ENCODE data around the gene AOPEP. TPM values are rescaled to one million over a fixed set of nuclear protein-coding genes. Genes with fewer than 3 reads are reported as not detected.

AOPEP gene
- total RNA-seq, 2 donors from 2014 or later = 81.5 to 224 TPM

- Histone ChIP-seq H3K27me3 (no peaks in the 10 kb centered on the region), H3K9me3 (no peaks in the 10 kb centered on the region), H3K4me1 (no peaks in the 10 kb centered on the region), H3K4me3 (no peak overlapping the region), H3K36me3 (replicated peaks in 1 of 2; ENCODE audit: insufficient read depth in 1 of 2, low read depth in 2 of 2) (no peaks in the 10 kb centered on the region), H3K27ac (no peak overlapping the region)
- intact Hi-C loops (cut with DNase I) = no loop called here
- DNase-seq (no peak), ATAC-seq (no peak)
- 89 to 91% methylated on average over 3 of the region's 3 CpGs for WGBS, 2 donors
- no peak for TF ChIP-seq POLR2A (IDR thresholded peaks at IDR 0.05)
- TF ChIP-seq CTCF (IDR thresholded peaks at IDR 0.05) = no peak
Observed at GRCh38 chr9:94772144-94772543, 45.6 kb downstream of the AOPEP start.

GRCh38 chr9:94772639-94773303 lies 46.3 kb downstream of the AOPEP start:
- H3K9me3 ChIP-seq = no peaks in the 10 kb centered on the region
- 78 to 80% methylated on average over 4 of the region's 4 CpGs for WGBS, 2 donors
- no peak for DNase-seq
- no peak overlapping the region for H3K27ac ChIP-seq
- no peaks in the 10 kb centered on the region for H3K36me3 ChIP-seq (replicated peaks in 1 of 2; ENCODE audit: insufficient read depth in 1 of 2, low read depth in 2 of 2)
- H3K27me3 ChIP-seq = no peaks in the 10 kb centered on the region
- no peak for ATAC-seq
- no peaks in the 10 kb centered on the region for H3K4me1 ChIP-seq
- intact Hi-C loops (cut with DNase I) = no loop called here
- H3K4me3 ChIP-seq = no peak overlapping the region
- no peak for TF ChIP-seq CTCF (IDR thresholded peaks at IDR 0.05)
- TF ChIP-seq POLR2A (IDR thresholded peaks at IDR 0.05) = no peak

GRCh38 chr9:94773655-94774054 lies 47.2 kb downstream of the AOPEP start:
- H3K36me3 ChIP-seq (replicated peaks in 1 of 2; ENCODE audit: insufficient read depth in 1 of 2, low read depth in 2 of 2) = no peaks in the 10 kb centered on the region
- TF ChIP-seq POLR2A (IDR thresholded peaks at IDR 0.05) (no peak), CTCF (IDR thresholded peaks at IDR 0.05) (no peak)
- DNase-seq (no peak), ATAC-seq (no peak)
- no peaks in the 10 kb centered on the region for H3K4me1 ChIP-seq
- H3K4me3 ChIP-seq = no peak overlapping the region
- intact Hi-C loops (cut with DNase I) = no loop called here
- WGBS, 2 donors = 40 to 41% methylated on average over 5 of the region's 5 CpGs
- H3K9me3 ChIP-seq = no peaks in the 10 kb centered on the region
- H3K27ac ChIP-seq = no peak overlapping the region
- H3K27me3 ChIP-seq = no peaks in the 10 kb centered on the region

GRCh38 chr9:94778013-94778412 lies 51.5 kb downstream of the AOPEP start:
- H3K27ac ChIP-seq = no peak overlapping the region
- 75 to 76% methylated on average over 4 of the region's 4 CpGs for WGBS, 2 donors
- TF ChIP-seq CTCF (IDR thresholded peaks at IDR 0.05) = no peak
- TF ChIP-seq POLR2A (IDR thresholded peaks at IDR 0.05) = no peak
- H3K36me3 ChIP-seq (replicated peaks in 1 of 2; ENCODE audit: insufficient read depth in 1 of 2, low read depth in 2 of 2) = no peaks in the 10 kb centered on the region
- H3K4me1 ChIP-seq = peaks cover 15% of the 10 kb centered on the region
- no peaks in the 10 kb centered on the region for H3K9me3 ChIP-seq
- H3K4me3 ChIP-seq = no peak overlapping the region
- intact Hi-C loops (cut with DNase I) = no loop called here
- H3K27me3 ChIP-seq = no peaks in the 10 kb centered on the region
- ATAC-seq (no peak), DNase-seq (no peak)

- H3K9me3 ChIP-seq = no peaks in the 10 kb centered on the region
- ATAC-seq (no peak), DNase-seq (no peak)
- no peaks in the 10 kb centered on the region for H3K27me3 ChIP-seq
- TF ChIP-seq POLR2A (IDR thresholded peaks at IDR 0.05) = no peak
- no peak for TF ChIP-seq CTCF (IDR thresholded peaks at IDR 0.05)
- no peak overlapping the region for H3K27ac ChIP-seq
- intact Hi-C loops (cut with DNase I) = no loop called here
- H3K36me3 ChIP-seq (replicated peaks in 1 of 2; ENCODE audit: insufficient read depth in 1 of 2, low read depth in 2 of 2) = no peaks in the 10 kb centered on the region
- H3K4me3 ChIP-seq = no peak overlapping the region
- WGBS, 2 donors = 56 to 64% methylated on average over 2 of the region's 2 CpGs
- H3K4me1 ChIP-seq = peaks cover 18% of the 10 kb centered on the region
Observed at GRCh38 chr9:94779031-94779430, 52.5 kb downstream of the AOPEP start.
